NT2/D1 (cell line): Measurements from ENCODE around the gene LSMEM2.

Source experiments
- YY1 ChIP-seq: IDR thresholded peaks from 2 replicates; pipeline ENCODE4 v1.6.1; 2011; ENCODE audit not compliant: insufficient read length, insufficient read depth
- ZNF274 ChIP-seq: IDR thresholded peaks from 2 replicates; pipeline ENCODE4 v1.6.1; 2011; ENCODE audit warnings: mild to moderate bottlenecking, low read depth, low read length

DNA sequence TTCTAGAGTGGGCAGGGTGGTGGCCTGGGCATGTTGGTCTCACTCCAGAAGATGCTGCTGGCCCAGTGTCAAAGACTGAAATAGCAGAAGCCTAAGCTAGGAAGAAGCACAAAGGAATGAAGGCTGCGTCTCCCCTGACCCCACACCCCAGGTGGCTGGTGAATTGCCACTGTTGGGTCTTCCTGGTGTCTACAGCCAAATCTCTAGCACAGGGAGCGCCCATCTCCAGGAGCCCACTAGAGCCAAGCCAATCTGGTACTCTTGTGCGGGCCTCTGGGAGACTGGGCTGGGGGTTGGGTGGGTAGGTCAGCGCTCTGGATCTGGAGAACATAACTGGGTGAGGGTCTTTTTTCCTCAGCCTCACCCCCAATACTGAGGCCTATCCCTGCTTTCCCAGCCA, 48.2 kb downstream of the LSMEM2 start:
- no peak for TF ChIP-seq YY1
- no peak for TF ChIP-seq ZNF274
